Measurements from ENCODE around the gene FBXO5. TPM values are rescaled to one million over a fixed set of nuclear protein-coding genes. Genes with fewer than 3 reads are reported as not detected.

FBXO5 gene
- total RNA-seq, 2 experiments from 2014 or later: 3.0 to 3.3 TPM

DNA sequence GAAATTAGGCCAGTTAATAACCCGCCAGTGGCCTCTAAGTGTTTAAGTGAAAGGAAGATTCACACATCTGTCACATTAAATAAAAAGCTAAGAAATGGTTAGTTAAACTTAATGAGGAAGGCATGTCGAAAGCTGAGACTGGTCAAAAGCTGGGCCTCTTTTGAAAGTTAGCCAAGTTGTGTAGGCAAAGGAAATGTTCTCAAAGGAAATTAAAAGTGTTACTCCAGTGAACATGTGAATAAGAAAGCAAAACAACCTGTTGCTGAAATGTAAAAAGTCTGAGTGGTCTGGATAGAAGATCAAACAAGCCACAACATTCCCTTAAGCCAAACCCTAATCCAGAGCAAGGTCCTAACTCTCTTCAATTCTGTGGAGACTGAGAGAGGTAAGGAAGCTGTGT is 30.6 kb upstream of the FBXO5 start:
- Mint-ChIP-seq H3K36me3 (ENCODE audit: low read depth) (no peaks in the 10 kb centered on the region), H3K4me3 (no peak overlapping the region), H3K4me1 (ENCODE audit: low read depth) (no peaks in the 10 kb centered on the region), H3K9me3 (no peaks in the 10 kb centered on the region), H3K27me3 (peaks cover 39% of the 10 kb centered on the region), H3K27ac (no peak overlapping the region)
- Histone ChIP-seq H3K4me3 (ENCODE audit: low read length) (no peak overlapping the region), H3K36me3 (ENCODE audit: insufficient read depth, low read length) (no peaks in the 10 kb centered on the region), H3K27me3 (ENCODE audit: control insufficient read depth in 1 of 2, insufficient read depth in 2 of 2, low read length in 2 of 2) (peaks cover 0 to 19% of the 10 kb centered on the region in 2 experiments), H3K9me3 (ENCODE audit: control insufficient read depth in 1 of 2, insufficient read depth in 1 of 2, low read length in 2 of 2) (no peaks in the 10 kb centered on the region), H3K4me1 (ENCODE audit: insufficient read depth, low read length) (no peaks in the 10 kb centered on the region), H3K27ac (ENCODE audit: low read depth in 1 of 2, low read length in 2 of 2) (no peak overlapping the region)
- ChIA-PET CTCF (no interaction called here), POLR2A (no interaction called here)
- DNase-seq (no peak), ATAC-seq (ENCODE audit: poor library complexity) (no peak)
- TF ChIP-seq, protein P1, sequence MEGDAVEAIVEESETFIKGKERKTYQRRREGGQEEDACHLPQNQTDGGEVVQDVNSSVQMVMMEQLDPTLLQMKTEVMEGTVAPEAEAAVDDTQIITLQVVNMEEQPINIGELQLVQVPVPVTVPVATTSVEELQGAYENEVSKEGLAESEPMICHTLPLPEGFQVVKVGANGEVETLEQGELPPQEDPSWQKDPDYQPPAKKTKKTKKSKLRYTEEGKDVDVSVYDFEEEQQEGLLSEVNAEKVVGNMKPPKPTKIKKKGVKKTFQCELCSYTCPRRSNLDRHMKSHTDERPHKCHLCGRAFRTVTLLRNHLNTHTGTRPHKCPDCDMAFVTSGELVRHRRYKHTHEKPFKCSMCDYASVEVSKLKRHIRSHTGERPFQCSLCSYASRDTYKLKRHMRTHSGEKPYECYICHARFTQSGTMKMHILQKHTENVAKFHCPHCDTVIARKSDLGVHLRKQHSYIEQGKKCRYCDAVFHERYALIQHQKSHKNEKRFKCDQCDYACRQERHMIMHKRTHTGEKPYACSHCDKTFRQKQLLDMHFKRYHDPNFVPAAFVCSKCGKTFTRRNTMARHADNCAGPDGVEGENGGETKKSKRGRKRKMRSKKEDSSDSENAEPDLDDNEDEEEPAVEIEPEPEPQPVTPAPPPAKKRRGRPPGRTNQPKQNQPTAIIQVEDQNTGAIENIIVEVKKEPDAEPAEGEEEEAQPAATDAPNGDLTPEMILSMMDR (IDR thresholded peaks at IDR 0.05): no peak
- intact Hi-C loops (cut with DNase I, micrococcal nuclease): no loop called here

DNA sequence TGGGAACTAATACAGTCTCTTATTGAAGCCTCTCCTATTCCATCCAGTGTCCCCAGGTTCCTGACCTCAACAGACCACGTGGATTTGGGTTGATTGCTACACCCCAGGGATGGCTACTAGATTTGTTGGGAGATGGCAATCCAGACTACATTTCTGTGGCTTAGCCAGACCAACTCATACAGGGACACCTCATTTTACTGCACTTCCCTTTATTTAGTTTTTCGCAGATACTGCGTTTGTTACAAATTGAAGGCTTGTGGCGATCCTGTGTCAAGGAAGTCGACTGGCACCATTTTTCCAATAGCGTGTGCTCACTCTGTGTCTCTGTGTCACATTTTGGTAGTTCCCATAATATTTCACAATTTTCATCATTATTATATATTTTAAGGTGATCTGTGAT is 30.0 kb upstream of the FBXO5 start:
- intact Hi-C loops (cut with DNase I, micrococcal nuclease): no loop called here
- H3K36me3 Mint-ChIP-seq (ENCODE audit: low read depth): no peaks in the 10 kb centered on the region
- no peak overlapping the region for H3K4me3 Mint-ChIP-seq
- Histone ChIP-seq H3K27ac (ENCODE audit: low read depth in 1 of 2, low read length in 2 of 2) (no peak overlapping the region), H3K9me3 (ENCODE audit: control insufficient read depth in 1 of 2, insufficient read depth in 1 of 2, low read length in 2 of 2) (no peaks in the 10 kb centered on the region), H3K4me1 (ENCODE audit: insufficient read depth, low read length) (no peaks in the 10 kb centered on the region), H3K27me3 (ENCODE audit: control insufficient read depth in 1 of 2, insufficient read depth in 2 of 2, low read length in 2 of 2) (peaks cover 0 to 16% of the 10 kb centered on the region in 2 experiments), H3K36me3 (ENCODE audit: insufficient read depth, low read length) (no peaks in the 10 kb centered on the region), H3K4me3 (ENCODE audit: low read length) (no peak overlapping the region)
- ATAC-seq (ENCODE audit: poor library complexity): no peak
- no peak overlapping the region for H3K27ac Mint-ChIP-seq
- H3K27me3 Mint-ChIP-seq: peaks cover 33% of the 10 kb centered on the region
- no peak for DNase-seq
- H3K4me1 Mint-ChIP-seq (ENCODE audit: low read depth): no peaks in the 10 kb centered on the region
- POLR2A ChIA-PET: no interaction called here
- CTCF ChIA-PET: no interaction called here
- no peaks in the 10 kb centered on the region for H3K9me3 Mint-ChIP-seq
- TF ChIP-seq, protein P1 (IDR thresholded peaks at IDR 0.05): no peak

DNA sequence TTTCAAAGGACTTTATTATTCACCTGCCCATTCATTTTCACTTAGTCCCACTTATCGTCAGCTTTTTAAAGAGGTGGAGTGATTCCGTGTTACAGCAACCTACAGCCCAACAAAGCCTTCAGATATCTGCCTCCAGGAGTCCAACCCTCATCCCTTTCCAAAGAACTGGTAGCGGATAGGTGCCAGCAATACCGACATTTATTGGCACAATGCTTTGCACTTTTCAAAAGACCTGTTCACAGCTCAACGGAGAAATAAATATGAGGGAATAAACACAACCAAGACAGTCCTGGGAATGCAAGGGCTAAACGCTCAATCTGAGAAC is 20.5 kb upstream of the FBXO5 start:
- no peaks in the 10 kb centered on the region for H3K9me3 Mint-ChIP-seq
- H3K9me3 ChIP-seq (ENCODE audit: control insufficient read depth in 1 of 2, insufficient read depth in 1 of 2, low read length in 2 of 2): no peaks in the 10 kb centered on the region
- H3K4me1 ChIP-seq (ENCODE audit: insufficient read depth, low read length): peaks cover 21% of the 10 kb centered on the region
- H3K27me3 Mint-ChIP-seq: no peaks in the 10 kb centered on the region
- peaks cover 58% of the 10 kb centered on the region for H3K4me1 Mint-ChIP-seq (ENCODE audit: low read depth)
- peak overlapping the region; percentile 93 for H3K4me3 Mint-ChIP-seq
- peak overlapping the region; percentile 68 to 88 for H3K27ac ChIP-seq (ENCODE audit: low read depth in 1 of 2, low read length in 2 of 2)
- peaks cover 2% of the 10 kb centered on the region for H3K36me3 ChIP-seq (ENCODE audit: insufficient read depth, low read length)
- TF ChIP-seq, protein P1 (IDR thresholded peaks at IDR 0.05): no peak
- POLR2A ChIA-PET: no interaction called here
- no peaks in the 10 kb centered on the region for H3K27me3 ChIP-seq (ENCODE audit: control insufficient read depth in 1 of 2, insufficient read depth in 2 of 2, low read length in 2 of 2)
- peak overlapping the region; percentile 61 for H3K4me3 ChIP-seq (ENCODE audit: low read length)
- CTCF ChIA-PET: no interaction called here
- peaks cover 39% of the 10 kb centered on the region for H3K36me3 Mint-ChIP-seq (ENCODE audit: low read depth)
- DNase-seq (no peak), ATAC-seq (ENCODE audit: poor library complexity) (no peak)
- peak overlapping the region; percentile 87 for H3K27ac Mint-ChIP-seq
- intact Hi-C loops (cut with DNase I, micrococcal nuclease): loop anchor here (2.0 kb wide), 2 partner anchors 19 to 21 kb away; partner anchors contain the start of gene FBXO5 (in 1 of the 2)
